HG02943 (cell line): ENCODE data around the gene AP3S1.
"Not testable (repeated sequence)": the region's sequence is repeated elsewhere in the genome, so short reads cannot be mapped to it uniquely, and the experiment has no call there.

ENCODE experiments used
- ATAC-seq: cut with Tn5 transposase; IDR thresholded peaks from one replicate; pipeline ENCODE4 v1.9.1; 2021; ENCODE audit warnings: mild to moderate bottlenecking, low read depth, moderate library complexity; ENCODE audit not compliant: unreplicated experiment

The AP3S1 gene

GRCh38 chr5:115858396-115858795 is 16.7 kb downstream of the AP3S1 start:
- no peak for ATAC-seq

- ATAC-seq, result no peak
Measured at GRCh38 chr5:115859378-115859777, 17.6 kb downstream of the AP3S1 start.

DNA sequence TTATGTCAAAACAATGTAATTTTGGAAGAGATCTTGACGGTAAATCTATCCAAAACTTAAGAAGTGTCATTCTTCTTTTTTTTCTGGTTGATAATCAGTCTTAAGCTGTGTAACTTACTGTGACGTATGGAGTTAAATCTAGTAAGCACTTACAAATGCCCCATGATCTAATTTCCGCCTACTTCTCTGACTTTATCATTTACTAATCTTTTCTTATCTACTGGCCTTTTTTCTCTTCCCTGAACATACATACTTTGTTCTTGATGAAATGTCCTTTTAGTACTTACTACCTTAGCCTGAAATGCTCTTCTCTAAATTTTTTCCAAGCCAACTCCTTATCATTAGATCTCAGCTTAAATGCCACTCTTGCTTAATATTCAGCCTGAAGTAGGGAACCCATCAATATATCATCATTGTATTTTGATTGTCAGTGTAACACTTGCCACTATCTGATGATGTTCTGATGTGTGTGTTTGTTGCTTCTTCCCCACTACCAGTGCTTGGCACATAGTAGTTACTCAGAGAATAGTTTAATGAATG is 27.6 kb downstream of the AP3S1 start:
- ATAC-seq, result no peak

DNA sequence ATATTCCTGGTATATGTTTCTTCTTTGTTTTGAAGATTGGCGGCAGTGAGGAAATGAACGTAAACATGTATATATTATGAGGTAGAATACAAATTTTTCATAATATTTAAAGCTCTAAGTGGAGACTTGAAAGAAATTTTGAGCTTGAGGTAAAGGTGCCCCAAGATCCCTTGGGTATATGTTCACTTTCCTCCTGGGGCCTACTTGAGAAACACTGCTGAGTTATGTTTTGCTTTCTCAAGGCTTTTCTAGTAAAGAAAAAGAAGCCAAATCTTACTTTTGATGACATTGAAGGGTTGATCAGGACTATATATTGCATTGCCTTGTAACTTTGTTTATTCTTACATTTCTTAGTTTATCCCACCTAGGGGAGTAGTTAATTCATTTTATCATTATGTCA is 30.7 kb downstream of the AP3S1 start:
- ATAC-seq, result no peak

- ATAC-seq, result no peak
Measured at GRCh38 chr5:115873392-115873791, 31.7 kb downstream of the AP3S1 start.

DNA sequence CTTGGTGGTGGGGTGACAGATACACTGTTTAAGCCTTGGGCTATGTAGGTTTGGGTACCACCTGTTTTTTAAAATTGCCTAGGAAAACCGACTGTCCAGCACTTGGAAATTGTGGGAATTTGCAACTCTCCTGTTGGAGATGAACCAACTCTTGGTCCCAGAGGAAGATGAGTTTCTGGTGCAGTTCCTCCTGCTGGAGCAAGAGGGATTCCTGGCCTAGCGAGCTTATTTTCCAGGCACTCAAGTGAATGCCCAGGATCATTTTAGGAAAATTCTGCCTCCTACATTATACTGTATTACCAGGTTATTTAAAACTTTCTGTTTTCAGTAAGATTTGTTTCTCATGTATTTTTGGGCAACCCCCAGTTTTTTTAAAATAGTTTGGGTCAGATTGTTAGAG is 33.7 kb downstream of the AP3S1 start:
- no peak for ATAC-seq

- not testable (repeated sequence) for ATAC-seq
Measured at GRCh38 chr5:115877342-115877741, 35.6 kb downstream of the AP3S1 start.

GRCh38 chr5:115882434-115882833 is 40.7 kb downstream of the AP3S1 start:
- not testable (repeated sequence) for ATAC-seq

GRCh38 chr5:115884704-115885103 is 43.0 kb downstream of the AP3S1 start:
- ATAC-seq, result no peak

- not testable (repeated sequence) for ATAC-seq
Measured at GRCh38 chr5:115885208-115885607, 43.5 kb downstream of the AP3S1 start.

DNA sequence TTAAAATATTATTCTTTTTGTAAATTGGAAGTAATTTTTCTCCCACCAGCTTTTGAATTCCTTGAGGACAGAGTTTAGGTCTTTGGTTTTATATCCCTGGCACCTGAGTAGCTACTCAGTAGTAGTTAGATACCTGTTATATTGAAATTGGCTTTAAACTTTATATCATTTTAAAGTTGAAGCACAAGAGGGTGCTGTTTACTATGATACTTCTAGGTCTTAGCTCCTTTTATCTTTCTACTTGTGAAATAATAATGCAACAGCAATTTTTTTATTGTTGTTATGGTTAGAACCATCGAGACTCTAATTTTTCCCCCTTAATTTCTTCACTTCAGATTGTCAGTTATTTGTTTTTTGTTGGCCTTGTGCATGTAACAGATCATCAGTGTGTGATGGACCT is 46.3 kb downstream of the AP3S1 start:
- ATAC-seq, result no peak

DNA sequence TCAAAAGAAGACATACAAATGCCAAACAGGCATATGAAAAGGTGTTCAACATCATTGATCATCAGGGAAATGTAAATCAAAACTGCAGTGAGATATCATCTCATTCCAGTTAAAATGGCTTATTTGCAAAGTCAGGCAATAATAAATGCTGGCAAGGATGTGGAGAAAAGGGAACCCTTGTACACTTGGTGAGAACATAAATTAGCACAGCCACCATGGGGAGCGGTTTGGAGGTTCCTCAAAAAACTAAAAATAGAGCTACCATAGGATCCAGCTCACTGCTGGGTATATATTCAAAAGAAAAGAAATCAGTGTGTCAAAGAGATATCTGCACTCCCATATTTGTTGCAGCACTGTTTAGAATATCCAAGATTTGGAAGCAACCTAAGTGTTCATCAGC is 50.3 kb downstream of the AP3S1 start:
- ATAC-seq, result no peak

GRCh38 chr5:115894342-115894741 is 52.6 kb downstream of the AP3S1 start:
- ATAC-seq, result no peak

- no peak for ATAC-seq
Measured at GRCh38 chr5:115895821-115896220, 54.1 kb downstream of the AP3S1 start.

GRCh38 chr5:115898656-115899055 is 56.9 kb downstream of the AP3S1 start:
- ATAC-seq, result no peak

GRCh38 chr5:115907177-115907576 is 65.4 kb downstream of the AP3S1 start:
- ATAC-seq, result no peak

DNA sequence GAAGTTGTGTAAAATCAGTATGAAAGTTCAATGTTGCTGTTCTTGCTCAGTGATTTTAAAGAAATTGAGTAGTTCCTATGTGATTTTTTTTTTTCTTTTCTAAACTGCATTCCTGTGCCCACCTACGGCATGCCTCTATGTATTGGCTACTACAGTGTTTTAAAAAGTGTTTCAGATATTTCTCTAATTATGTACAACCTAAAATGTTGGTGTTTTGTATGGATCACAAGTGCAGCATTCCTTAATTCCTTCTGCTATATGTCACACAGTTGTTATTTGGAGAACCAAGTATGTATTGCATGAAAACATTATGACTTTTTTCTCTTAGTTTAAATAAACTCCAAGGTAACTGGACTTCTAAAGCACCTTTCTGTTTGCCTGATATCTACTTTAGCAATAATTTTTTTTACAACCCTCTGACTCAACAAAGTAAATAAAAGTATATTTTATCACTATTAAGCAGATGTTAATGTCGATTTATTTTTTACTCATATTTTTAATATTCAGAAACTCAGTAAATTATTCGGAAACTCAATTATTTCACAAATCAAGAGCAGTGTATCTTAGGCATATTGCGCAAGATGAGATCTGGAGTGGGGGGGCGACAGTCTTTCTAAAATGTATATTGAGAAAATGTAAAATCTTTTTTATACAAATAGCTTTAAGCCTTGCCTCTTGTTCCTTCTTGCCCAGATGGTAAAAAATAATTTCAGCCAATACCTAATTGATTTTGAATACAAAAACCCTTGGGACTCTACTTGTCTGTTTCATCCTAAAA is 72.1 kb downstream of the AP3S1 start:
- not testable (repeated sequence) for ATAC-seq

DNA sequence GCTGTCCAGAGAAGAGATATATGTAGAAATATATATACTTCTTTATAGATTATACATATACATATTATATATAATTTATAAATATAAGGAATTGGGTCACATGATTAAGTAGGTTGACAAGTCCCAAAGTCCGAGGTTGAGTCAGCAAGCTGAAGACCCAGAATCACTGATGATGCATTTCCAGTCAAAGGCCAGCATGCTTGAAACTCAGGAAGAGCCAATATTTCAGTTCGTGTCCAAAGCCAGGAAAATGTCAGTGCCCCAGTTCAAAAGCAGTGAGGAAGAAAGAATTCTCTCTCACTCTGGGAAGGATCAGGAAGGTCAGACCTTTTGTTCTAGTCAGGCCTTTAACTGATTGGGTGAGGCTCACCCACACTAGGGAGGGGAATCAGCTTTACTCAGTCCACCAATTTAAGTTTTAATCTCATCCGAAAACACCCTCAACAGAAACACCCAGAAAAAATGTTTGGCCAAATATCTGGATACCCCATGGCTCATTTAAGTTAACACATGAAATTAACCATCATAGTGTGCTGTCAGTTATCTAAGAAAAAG is 78.5 kb downstream of the AP3S1 start:
- no peak for ATAC-seq

DNA sequence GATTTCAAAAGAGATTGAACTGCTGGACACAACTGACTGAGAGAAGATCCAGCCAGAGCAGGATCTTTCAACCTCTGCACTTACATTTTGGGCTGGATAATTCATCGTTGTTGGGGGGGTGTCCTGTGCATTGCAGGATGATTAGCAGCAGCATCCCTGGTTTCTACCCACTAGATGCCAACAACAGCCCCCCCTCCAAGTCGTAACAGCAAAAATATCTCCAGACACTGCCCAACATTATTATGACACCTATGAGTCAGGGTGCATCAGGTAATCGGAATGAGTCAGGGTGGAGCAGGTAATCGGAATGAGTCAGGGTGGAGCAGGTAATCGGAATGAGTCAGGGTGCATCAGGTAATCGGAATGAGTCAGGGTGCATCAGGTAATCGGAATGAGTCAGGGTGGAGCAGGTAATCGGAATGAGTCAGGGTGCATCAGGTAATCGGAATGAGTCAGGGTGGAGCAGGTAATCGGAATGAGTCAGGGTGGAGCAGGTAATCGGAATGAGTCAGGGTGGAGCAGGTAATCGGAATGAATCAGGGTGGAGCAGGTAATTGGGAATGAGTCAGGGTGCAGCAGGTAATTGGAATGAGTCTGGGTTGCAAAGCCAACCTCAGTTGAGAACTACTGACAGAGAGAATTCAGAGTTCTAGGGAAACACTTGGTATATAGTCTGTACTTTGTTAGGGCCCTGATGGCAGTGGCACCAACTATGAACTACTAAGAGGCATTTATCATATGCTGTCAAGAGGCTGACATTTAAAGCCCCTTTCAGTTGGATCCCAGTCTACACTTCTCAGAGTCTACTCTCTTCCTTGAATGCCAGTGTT is 87.1 kb downstream of the AP3S1 start:
- not testable (repeated sequence) for ATAC-seq

DNA sequence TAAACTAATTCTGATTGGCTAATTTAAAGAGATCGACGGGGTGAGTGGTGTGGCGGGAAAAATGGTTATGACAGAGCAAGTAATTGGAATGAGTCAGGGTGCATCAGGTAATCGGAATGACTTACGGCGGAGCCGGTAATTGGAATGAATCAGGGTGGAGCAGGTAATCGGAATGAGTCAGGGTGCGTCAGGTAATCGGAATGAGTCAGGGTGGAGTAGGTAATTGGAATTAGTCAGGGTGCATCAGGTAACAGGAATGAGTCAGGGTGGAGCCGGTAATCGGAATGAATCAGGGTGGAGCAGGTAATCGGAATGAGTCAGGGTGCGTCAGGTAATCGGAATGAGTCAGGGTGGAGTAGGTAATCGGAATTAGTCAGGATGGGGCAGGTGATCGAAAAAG is 88.4 kb downstream of the AP3S1 start:
- ATAC-seq, result not testable (repeated sequence)
